H9 (cell line): Measurements from ENCODE around the gene DPYSL3. TPM values are rescaled to one million over a fixed set of nuclear protein-coding genes. Genes with fewer than 3 reads are reported as not detected.

Experiments
- DNase-seq: peaks from one replicate; pipeline ENCODE4 v3.0.0-alpha.2; 2017
- H2AFZ ChIP-seq: one replicate; pipeline ENCODE4 v1.6.1; 2013; ENCODE audit warnings: mild to moderate bottlenecking, low read length, control low read depth, moderate library complexity
- H2AK5ac ChIP-seq: 2 replicates; pipeline ENCODE4 v1.6.1; 2013; ENCODE audit warnings: low read length, control low read depth, mixed read lengths; ENCODE audit not compliant: insufficient read length
- H2BK120ac ChIP-seq: one replicate; pipeline ENCODE4 v1.6.1; 2013; ENCODE audit warnings: low read depth, mild to moderate bottlenecking, low read length, control low read depth, inconsistent platforms; ENCODE audit not compliant: poor library complexity, severe bottlenecking
- H2BK12ac ChIP-seq: 2 replicates; pipeline ENCODE4 v1.6.1; 2013; ENCODE audit warnings: low read length, control low read depth, mixed read lengths, low read depth; ENCODE audit not compliant: insufficient read length
- H2BK15ac ChIP-seq: 2 replicates; pipeline ENCODE4 v1.6.1; 2013; ENCODE audit warnings: low read depth, low read length, control low read depth
- H2BK20ac ChIP-seq: one replicate; pipeline ENCODE4 v1.6.1; 2013; ENCODE audit warnings: low read depth, mild to moderate bottlenecking, low read length, control low read depth, inconsistent platforms; ENCODE audit not compliant: poor library complexity, severe bottlenecking
- H2BK5ac ChIP-seq: 2 replicates; pipeline ENCODE4 v1.6.1; 2013; ENCODE audit warnings: low read length, control low read depth, mixed read lengths; ENCODE audit not compliant: insufficient read length
- H3K14ac ChIP-seq: 2 replicates; pipeline ENCODE4 v1.6.1; 2013; ENCODE audit warnings: low read length, control low read depth; ENCODE audit not compliant: insufficient read depth
- H3K18ac ChIP-seq: 2 replicates; pipeline ENCODE4 v1.6.1; 2013; ENCODE audit warnings: low read depth, mild to moderate bottlenecking, mixed read lengths, low read length, control low read depth; ENCODE audit not compliant: insufficient read length
- H3K23ac ChIP-seq: 2 replicates; pipeline ENCODE4 v1.6.1; 2013; ENCODE audit warnings: low read length, control low read depth, mixed read lengths, low read depth; ENCODE audit not compliant: insufficient read length
- H3K23me2 ChIP-seq: 2 replicates; pipeline ENCODE4 v1.6.1; 2013; ENCODE audit warnings: low read depth, mild to moderate bottlenecking, mixed read lengths, low read length, control low read depth; ENCODE audit not compliant: insufficient read length, poor library complexity, severe bottlenecking
- H3K27ac ChIP-seq: 2 replicates; pipeline ENCODE4 v1.5.1; 2013; ENCODE audit warnings: low read length, control low read depth, mixed read lengths, low read depth; ENCODE audit not compliant: insufficient read length
- H3K27me3 ChIP-seq: 2 replicates; pipeline ENCODE4 v1.6.1; 2013; ENCODE audit warnings: low read length, control low read depth, inconsistent platforms; ENCODE audit not compliant: insufficient read depth
- H3K4ac ChIP-seq: 2 replicates; pipeline ENCODE4 v1.6.1; 2013; ENCODE audit warnings: low read depth, mild to moderate bottlenecking, control low read depth, inconsistent platforms, low read length, moderate library complexity
- H3K4me1 ChIP-seq: 2 replicates; pipeline ENCODE4 v1.6.1; 2013; ENCODE audit warnings: low read length, control low read depth, inconsistent platforms; ENCODE audit not compliant: insufficient read depth
- H3K4me2 ChIP-seq: 2 replicates; pipeline ENCODE4 v1.6.1; 2013; ENCODE audit warnings: low read length, control low read depth, mixed read lengths; ENCODE audit not compliant: insufficient read length, insufficient read depth
- H3K56ac ChIP-seq: 2 replicates; pipeline ENCODE4 v1.6.1; 2013; ENCODE audit warnings: low read depth, mild to moderate bottlenecking, mixed read lengths, low read length, control low read depth; ENCODE audit not compliant: insufficient read length
- H3K79me1 ChIP-seq: 2 replicates; pipeline ENCODE4 v1.6.1; 2013; ENCODE audit warnings: low read depth, mild to moderate bottlenecking, moderate library complexity, low read length, control low read depth, inconsistent platforms; ENCODE audit not compliant: insufficient read depth, poor library complexity, severe bottlenecking
- H3K79me2 ChIP-seq: 2 replicates; pipeline ENCODE4 v1.6.1; 2013; ENCODE audit warnings: low read length, control low read depth, inconsistent platforms; ENCODE audit not compliant: insufficient read depth
- H3K9ac ChIP-seq: 2 replicates; pipeline ENCODE4 v1.6.1; 2013; ENCODE audit warnings: low read length, control low read depth, mixed read lengths; ENCODE audit not compliant: insufficient read length; ENCODE audit errors: extremely low read depth
- H3K9me3 ChIP-seq: one replicate; pipeline ENCODE4 v1.6.1; 2013; ENCODE audit warnings: low read depth, low read length, inconsistent platforms; ENCODE audit not compliant: control insufficient read depth
- H3T11ph ChIP-seq: one replicate; pipeline ENCODE4 v1.6.1; 2013; ENCODE audit warnings: mild to moderate bottlenecking, low read length, control low read depth, inconsistent platforms
- H4K20me1 ChIP-seq: one replicate; pipeline ENCODE4 v1.6.1; 2013; ENCODE audit not compliant: control insufficient read depth, insufficient read length, insufficient read depth
- H4K5ac ChIP-seq: 2 replicates; pipeline ENCODE4 v1.6.1; 2013; ENCODE audit warnings: low read depth, mild to moderate bottlenecking, mixed read lengths, low read length, control low read depth; ENCODE audit not compliant: insufficient read length
- H4K8ac ChIP-seq: replicated peaks from 2 replicates; pipeline ENCODE4 v1.6.1; 2013; ENCODE audit warnings: low read length, control low read depth, mixed read lengths, low read depth; ENCODE audit not compliant: insufficient read length
- H4K91ac ChIP-seq: 2 replicates; pipeline ENCODE4 v1.6.1; 2013; ENCODE audit warnings: low read depth, mild to moderate bottlenecking, moderate library complexity, mixed read lengths, low read length, control low read depth; ENCODE audit not compliant: insufficient read length
- H3K27ac Mint-ChIP-seq, 3 experiments: 2 replicates in 2 of 3; 3 replicates in 1 of 3; pipeline ENCODE4 v1.8.0; 2020 to 2021; ENCODE audit warnings: mixed read lengths in 3 of 3, mild to moderate bottlenecking in 1 of 3, moderate library complexity in 1 of 3
- H3K27me3 Mint-ChIP-seq: 2 replicates; pipeline ENCODE4 v1.8.0; 2021; ENCODE audit warnings: low read depth, mild to moderate bottlenecking, moderate library complexity, mixed read lengths
- H3K36me3 Mint-ChIP-seq, 3 experiments: 2 replicates in 2 of 3; 3 replicates in 1 of 3; pipeline ENCODE4 v1.8.0; 2020 to 2021; ENCODE audit warnings: low read depth in 3 of 3, mixed read lengths in 3 of 3; ENCODE audit not compliant: insufficient read depth in 1 of 3
- H3K4me1 Mint-ChIP-seq, 2 experiments: 2 replicates each; pipeline ENCODE4 v1.8.0; 2020; ENCODE audit warnings: mixed read lengths in 2 of 2
- H3K4me3 Mint-ChIP-seq, 2 experiments: 2 replicates in 1 of 2; 3 replicates in 1 of 2; pipeline ENCODE4 v1.8.0; 2020 to 2021; ENCODE audit warnings: mild to moderate bottlenecking in 2 of 2, mixed read lengths in 2 of 2, moderate library complexity in 1 of 2
- H3K9me3 Mint-ChIP-seq, 2 experiments: 2 replicates in 1 of 2; 3 replicates in 1 of 2; pipeline ENCODE4 v1.8.0; 2020; ENCODE audit warnings: mild to moderate bottlenecking in 2 of 2, mixed read lengths in 2 of 2, moderate library complexity in 1 of 2
- CTCF ChIP-seq: fragments of 200-600 bp; sonication (generic); conservative IDR thresholded peaks from 3 replicates; pipeline ENCODE4 v1.8.0; 2021; ENCODE audit warnings: antibody characterized with exemption, mild to moderate bottlenecking
- WGBS: extraction: QIAGEN DNeasy Blood & Tissue Kit; methylation state at CpG from one replicate; pipeline ENCODE4 v1.1.7; 2013; ENCODE audit warnings: missing lambda C conversion rate, low lambda C conversion rate, mixed read lengths; ENCODE audit not compliant: insufficient read length; ENCODE audit errors: extremely low coverage; 5-methylcytosine and 5-hydroxymethylcytosine counted together
- total RNA-seq: library from RNA; stranded (reverse); gene quantifications from 2 replicates; pipeline ENCODE4 v1.2.1, GENCODE V29; 2021

The DPYSL3 gene
- total RNA-seq, 1 experiment from 2014 or later, result 515 TPM

DNA sequence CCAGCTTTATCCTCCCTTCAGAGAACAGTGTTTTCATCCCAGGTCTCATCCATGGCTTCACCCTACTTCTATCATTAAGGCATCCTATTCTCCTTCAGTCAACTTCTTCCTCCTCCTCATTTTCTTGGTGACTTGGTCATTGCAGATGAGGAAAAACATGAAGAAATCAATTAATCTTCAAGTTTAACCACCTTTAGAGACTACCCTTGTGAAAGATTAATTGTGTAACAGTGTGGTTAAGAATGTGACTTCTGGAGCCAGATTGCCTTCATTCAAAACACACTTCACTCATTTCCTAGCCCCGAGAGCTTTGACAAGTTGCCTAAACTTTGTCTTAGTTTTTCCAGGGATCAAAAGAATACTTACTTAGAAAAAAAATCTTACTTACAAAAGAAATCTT lies 165.0 kb downstream of the DPYSL3 start:
- no peaks in the 10 kb centered on the region for H3K27me3 ChIP-seq
- no peaks in the 10 kb centered on the region for H3K23me2 ChIP-seq
- Mint-ChIP-seq H3K9me3 (no peaks in the 10 kb centered on the region), H3K36me3 (no peaks in the 10 kb centered on the region), H3K4me3 (no peak overlapping the region), H3K27ac (no peak overlapping the region), H3K4me1 (0 out of 4 replicates have a peak, but pooled peaks cover 0 to 2% of the 10 kb centered on the region in 2 experiments), H3K27me3 (no peaks in the 10 kb centered on the region; the same call in 1 of the 2 replicates)
- H2AK5ac ChIP-seq, result no peak overlapping the region
- no peak overlapping the region for H3K4me2 ChIP-seq
- no peak overlapping the region for H2BK5ac ChIP-seq
- no peak overlapping the region for H2BK15ac ChIP-seq
- H3K79me1 ChIP-seq, result no peaks in the 10 kb centered on the region
- no peak overlapping the region for H4K8ac ChIP-seq
- no peak overlapping the region for H4K91ac ChIP-seq
- H3K9ac ChIP-seq, result no peak overlapping the region
- H4K5ac ChIP-seq, result no peak overlapping the region
- no peak overlapping the region for H2BK12ac ChIP-seq
- no peak overlapping the region for H3K14ac ChIP-seq
- H3K23ac ChIP-seq, result no peak overlapping the region
- H3K56ac ChIP-seq, result no peak overlapping the region
- H3T11ph ChIP-seq, result no peak overlapping the region
- H2BK20ac ChIP-seq, result no peak overlapping the region
- DNase-seq, result no peak
- no peaks in the 10 kb centered on the region for H3K9me3 ChIP-seq
- no peak overlapping the region for H2BK120ac ChIP-seq
- H3K4ac ChIP-seq, result no peak overlapping the region
- WGBS, result no CpG with 5 or more reads among the region's 1 CpG
- H2AFZ ChIP-seq, result no peak overlapping the region
- H3K18ac ChIP-seq, result no peak overlapping the region
- H3K4me1 ChIP-seq, result no peaks in the 10 kb centered on the region
- TF ChIP-seq CTCF, result no peak
- H3K79me2 ChIP-seq, result no peaks in the 10 kb centered on the region
- no peak overlapping the region for H3K27ac ChIP-seq
- no peaks in the 10 kb centered on the region for H4K20me1 ChIP-seq
